Panc1 (cell line): Measurements from ENCODE around the gene PCLO.

Source experiments
- POLR2AphosphoS5 ChIP-seq: IDR thresholded peaks from 2 replicates; pipeline ENCODE4 v1.6.1; 2012; ENCODE audit warnings: mild to moderate bottlenecking, low read depth, low read length, moderate library complexity
- TF ChIP-seq, protein P1 (sequence below): fragments of 450-650 bp; IDR thresholded peaks from 2 replicates; pipeline ENCODE4 v1.5.1; 2017; ENCODE audit warnings: mild to moderate bottlenecking

DNA sequence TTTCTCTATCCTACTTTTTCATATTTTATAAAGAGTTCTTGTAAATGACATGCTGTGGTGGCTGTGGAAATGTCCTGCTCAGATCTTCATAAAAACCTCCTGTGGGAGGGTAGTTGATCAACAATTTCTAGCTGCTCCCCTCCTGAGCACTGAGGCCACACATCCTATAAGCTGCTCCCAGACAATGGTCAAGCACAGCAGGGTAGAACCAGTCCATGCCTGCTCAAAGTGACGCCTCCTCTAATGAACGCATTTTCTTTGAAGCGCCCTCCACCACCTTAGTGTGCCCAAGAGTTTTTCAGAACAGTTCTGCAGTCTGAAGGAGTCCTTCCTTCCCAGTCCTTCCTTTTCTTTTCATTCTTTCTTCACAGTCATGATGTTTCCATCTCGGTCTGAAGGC, 420.5 kb downstream of the PCLO start:
- TF ChIP-seq, protein P1, sequence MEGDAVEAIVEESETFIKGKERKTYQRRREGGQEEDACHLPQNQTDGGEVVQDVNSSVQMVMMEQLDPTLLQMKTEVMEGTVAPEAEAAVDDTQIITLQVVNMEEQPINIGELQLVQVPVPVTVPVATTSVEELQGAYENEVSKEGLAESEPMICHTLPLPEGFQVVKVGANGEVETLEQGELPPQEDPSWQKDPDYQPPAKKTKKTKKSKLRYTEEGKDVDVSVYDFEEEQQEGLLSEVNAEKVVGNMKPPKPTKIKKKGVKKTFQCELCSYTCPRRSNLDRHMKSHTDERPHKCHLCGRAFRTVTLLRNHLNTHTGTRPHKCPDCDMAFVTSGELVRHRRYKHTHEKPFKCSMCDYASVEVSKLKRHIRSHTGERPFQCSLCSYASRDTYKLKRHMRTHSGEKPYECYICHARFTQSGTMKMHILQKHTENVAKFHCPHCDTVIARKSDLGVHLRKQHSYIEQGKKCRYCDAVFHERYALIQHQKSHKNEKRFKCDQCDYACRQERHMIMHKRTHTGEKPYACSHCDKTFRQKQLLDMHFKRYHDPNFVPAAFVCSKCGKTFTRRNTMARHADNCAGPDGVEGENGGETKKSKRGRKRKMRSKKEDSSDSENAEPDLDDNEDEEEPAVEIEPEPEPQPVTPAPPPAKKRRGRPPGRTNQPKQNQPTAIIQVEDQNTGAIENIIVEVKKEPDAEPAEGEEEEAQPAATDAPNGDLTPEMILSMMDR = no peak
- no peak for TF ChIP-seq POLR2AphosphoS5
